Liver (tissue), 3 donors: ENCODE data around the gene KRT81.
"Not testable (repeated sequence)": the region's sequence is repeated elsewhere in the genome, so short reads cannot be mapped to it uniquely, and the experiment has no call there.

Experiments used
- CTCF ChIP-seq: fragments of 150-350 bp; IDR thresholded peaks from 2 replicates; pipeline ENCODE4 v1.5.1; 2017; ENCODE audit warnings: improper control_type of control experiment, low read depth, low read length; ENCODE audit not compliant: missing input control
- GABPA ChIP-seq, 2 donors: IDR thresholded peaks in 1 of 2; conservative IDR thresholded peaks in 1 of 2; 2 replicates each; pipeline ENCODE4 v1.6.1; 2016; ENCODE audit warnings: antibody characterized with exemption in 2 of 2, mild to moderate bottlenecking in 1 of 2, moderate library complexity in 1 of 2
- JUND ChIP-seq, 2 donors: IDR thresholded peaks; 2 replicates each; pipeline ENCODE4 v1.6.1; 2016; ENCODE audit warnings: antibody characterized with exemption in 2 of 2
- MAX ChIP-seq: IDR thresholded peaks from 2 replicates; pipeline ENCODE4 v1.6.1; 2016; ENCODE audit warnings: antibody characterized with exemption
- RAD21 ChIP-seq, 2 donors: IDR thresholded peaks; 2 replicates each; pipeline ENCODE4 v1.6.1; 2016; ENCODE audit warnings: antibody characterized with exemption in 2 of 2, mild to moderate bottlenecking in 2 of 2
- REST ChIP-seq: IDR thresholded peaks from 2 replicates; pipeline ENCODE4 v1.6.1; 2016; ENCODE audit warnings: antibody characterized with exemption, mild to moderate bottlenecking
- SP1 ChIP-seq: IDR thresholded peaks from 2 replicates; pipeline ENCODE4 v1.6.1; 2018; ENCODE audit warnings: antibody characterized with exemption, mild to moderate bottlenecking
- donor health status: healthy.
- donor health status: healthy.

- TF ChIP-seq CTCF; GABPA (IDR thresholded peaks at IDR 0.05 in 1 of 2, conservative IDR thresholded peaks at IDR 0.05 in 1 of 2); MAX; SP1; REST; JUND (IDR thresholded peaks at IDR 0.05); RAD21 (IDR thresholded peaks at IDR 0.05): not testable (repeated sequence)
Observed at GRCh38 chr12:52257922-52258321, 33.4 kb downstream of the KRT81 start.
